Ishikawa (cell line): ENCODE results near the gene SPNS3.

Experiments used
- CEBPB ChIP-seq: IDR thresholded peaks from 2 replicates; pipeline ENCODE4 v1.6.1; 2012
- CREB1 ChIP-seq: IDR thresholded peaks from 2 replicates; pipeline ENCODE4 v1.6.1; 2012; ENCODE audit warnings: low read depth
- EP300 ChIP-seq: IDR thresholded peaks from 2 replicates; pipeline ENCODE4 v1.6.1; 2012; ENCODE audit warnings: borderline replicate concordance
- FOXM1 ChIP-seq: IDR thresholded peaks from 2 replicates; pipeline ENCODE4 v1.6.1; 2012; ENCODE audit warnings: low read depth, borderline replicate concordance
- NFIC ChIP-seq: IDR thresholded peaks from 2 replicates; pipeline ENCODE4 v1.6.1; 2012
- TAF1 ChIP-seq: IDR thresholded peaks from 2 replicates; pipeline ENCODE4 v1.6.1; 2012; ENCODE audit warnings: low read depth, mild to moderate bottlenecking
- TEAD4 ChIP-seq: IDR thresholded peaks from 2 replicates; pipeline ENCODE4 v1.6.1; 2012
- ZBTB7A ChIP-seq: IDR thresholded peaks from 2 replicates; pipeline ENCODE4 v1.6.1; 2012; ENCODE audit warnings: low read depth
- TF ChIP-seq, protein P1 (sequence below): IDR thresholded peaks from 2 replicates; pipeline ENCODE4 v1.6.1; 2012
- TF ChIP-seq, protein P2 (sequence below): IDR thresholded peaks from 2 replicates; pipeline ENCODE4 v1.6.1; 2012

DNA sequence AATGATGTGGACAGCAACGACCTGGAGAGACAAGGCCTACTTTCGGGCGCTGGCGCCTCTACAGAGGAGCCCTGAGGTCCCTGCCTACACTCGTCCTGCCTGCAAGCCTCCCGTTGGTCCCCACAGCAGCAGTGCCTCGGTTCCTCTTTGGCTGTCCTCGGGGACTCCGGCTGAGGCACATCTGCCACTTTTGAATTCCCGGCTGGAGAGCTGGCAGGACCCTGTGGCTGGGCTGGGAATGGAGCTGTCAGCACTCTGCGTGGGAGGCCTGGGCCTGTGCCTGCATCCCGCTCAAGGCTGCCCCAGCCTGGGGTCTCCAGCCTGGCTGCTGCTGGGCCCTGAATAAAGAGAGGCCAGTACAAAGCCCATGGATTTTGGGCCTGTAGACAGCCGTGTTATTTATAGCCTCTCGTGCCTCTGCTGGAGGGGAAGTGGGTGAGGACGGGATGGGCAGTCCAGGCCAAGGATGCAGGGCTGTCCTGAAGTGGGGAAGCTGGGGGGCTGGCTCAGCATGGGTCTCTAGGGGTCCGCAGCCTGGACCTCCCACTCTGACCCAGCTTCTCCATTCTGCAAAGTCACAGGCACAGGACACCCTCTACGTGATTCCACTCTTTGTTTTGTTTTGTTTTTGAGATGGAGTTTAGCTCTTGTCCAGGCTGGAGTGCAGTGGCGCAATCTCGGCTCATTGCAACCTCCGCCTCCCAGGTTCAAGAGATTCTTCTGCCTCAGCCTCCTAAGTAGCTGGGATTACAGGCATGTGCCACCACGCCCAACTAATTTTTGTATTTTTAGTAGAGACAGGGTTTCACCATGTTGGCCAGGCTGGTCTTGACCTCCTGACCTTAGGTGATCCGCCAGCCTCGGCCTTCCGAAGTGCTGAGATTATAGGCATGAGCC is 54.3 kb downstream of the SPNS3 start:
- TF ChIP-seq TEAD4, result no peak
- TF ChIP-seq NFIC, result no peak
- no peak for TF ChIP-seq EP300
- no peak for TF ChIP-seq TAF1
- TF ChIP-seq CEBPB, result 0 out of 2 replicates have a peak, but pooled peaks have one; percentile 40
- TF ChIP-seq, protein P1, sequence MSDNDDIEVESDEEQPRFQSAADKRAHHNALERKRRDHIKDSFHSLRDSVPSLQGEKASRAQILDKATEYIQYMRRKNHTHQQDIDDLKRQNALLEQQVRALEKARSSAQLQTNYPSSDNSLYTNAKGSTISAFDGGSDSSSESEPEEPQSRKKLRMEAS, result no peak
- no peak for TF ChIP-seq FOXM1
- TF ChIP-seq CREB1, result no peak
- TF ChIP-seq, protein P2, sequence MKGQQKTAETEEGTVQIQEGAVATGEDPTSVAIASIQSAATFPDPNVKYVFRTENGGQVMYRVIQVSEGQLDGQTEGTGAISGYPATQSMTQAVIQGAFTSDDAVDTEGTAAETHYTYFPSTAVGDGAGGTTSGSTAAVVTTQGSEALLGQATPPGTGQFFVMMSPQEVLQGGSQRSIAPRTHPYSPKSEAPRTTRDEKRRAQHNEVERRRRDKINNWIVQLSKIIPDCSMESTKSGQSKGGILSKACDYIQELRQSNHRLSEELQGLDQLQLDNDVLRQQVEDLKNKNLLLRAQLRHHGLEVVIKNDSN, result no peak
- TF ChIP-seq ZBTB7A, result no peak
